Stimulated activated CD4-positive, alpha-beta T cell treated with anti-CD3 and anti-CD28 coated beads, Interleukin-4, amount 100 ng/mL, for 1 hour (primary cell): ENCODE results near the gene PDLIM4.

Experiments
- DNase-seq: peaks from one replicate; pipeline ENCODE4 v3.0.0-alpha.2; 2020

Gene PDLIM4

GRCh38 chr5:132268769-132269551, 11.5 kb downstream of the PDLIM4 start:
- DNase-seq = no peak

GRCh38 chr5:132269635-132270334, 12.3 kb downstream of the PDLIM4 start:
- DNase-seq = no peak

- no peak for DNase-seq
Observed at GRCh38 chr5:132270335-132270665, 12.8 kb downstream of the PDLIM4 start.

GRCh38 chr5:132270706-132271105, 13.2 kb downstream of the PDLIM4 start:
- no peak for DNase-seq

- DNase-seq = no peak
Observed at GRCh38 chr5:132271251-132272246, 14.1 kb downstream of the PDLIM4 start.

GRCh38 chr5:132272311-132273210, 15.1 kb downstream of the PDLIM4 start:
- peak; percentile 74 for DNase-seq

GRCh38 chr5:132273631-132274030, 16.1 kb downstream of the PDLIM4 start:
- DNase-seq = no peak

GRCh38 chr5:132274050-132274792, 16.7 kb downstream of the PDLIM4 start:
- DNase-seq = no peak

GRCh38 chr5:132275367-132276220, 18.1 kb downstream of the PDLIM4 start:
- DNase-seq = no peak

GRCh38 chr5:132277256-132277655, 19.8 kb downstream of the PDLIM4 start:
- DNase-seq = no peak

- DNase-seq = no peak
Observed at GRCh38 chr5:132277971-132278853, 20.7 kb downstream of the PDLIM4 start.

GRCh38 chr5:132279801-132280200, 22.3 kb downstream of the PDLIM4 start:
- DNase-seq = no peak

GRCh38 chr5:132280371-132281240, 23.1 kb downstream of the PDLIM4 start:
- DNase-seq = no peak

GRCh38 chr5:132281856-132282614, 24.5 kb downstream of the PDLIM4 start:
- no peak for DNase-seq

GRCh38 chr5:132283423-132284043, 26.0 kb downstream of the PDLIM4 start:
- DNase-seq = no peak

- no peak for DNase-seq
Observed at GRCh38 chr5:132289097-132289496, 31.6 kb downstream of the PDLIM4 start.

- no peak for DNase-seq
Observed at GRCh38 chr5:132291026-132291425, 33.5 kb downstream of the PDLIM4 start.
